NB4 (cell line): Measurements from ENCODE around the gene PHF14.

Experiments used
- DNase-seq: peaks from one replicate; pipeline ENCODE4 v3.0.0; 2010; ENCODE audit warnings: low read depth
- H3K4me3 ChIP-seq: one replicate; pipeline ENCODE4 v1.5.1; 2011; ENCODE audit warnings: mild to moderate bottlenecking, low read depth, low read length, moderate library complexity
- MYC ChIP-seq: IDR thresholded peaks from 2 replicates; pipeline ENCODE4 v1.6.1; 2011; ENCODE audit warnings: low read depth, low read length
- POLR2A ChIP-seq: IDR thresholded peaks from 2 replicates; pipeline ENCODE4 v1.6.1; 2011; ENCODE audit warnings: mild to moderate bottlenecking; ENCODE audit not compliant: insufficient read length; ENCODE audit errors: extremely low read depth
- TF ChIP-seq, protein P1 (sequence below): IDR thresholded peaks from 2 replicates; pipeline ENCODE4 v1.6.1; 2011; ENCODE audit warnings: low read depth, low read length
- TF ChIP-seq, protein P2 (sequence below): IDR thresholded peaks from one replicate; pipeline ENCODE4 v1.5.1; 2012; ENCODE audit warnings: low read depth, low read length

The PHF14 gene

DNA sequence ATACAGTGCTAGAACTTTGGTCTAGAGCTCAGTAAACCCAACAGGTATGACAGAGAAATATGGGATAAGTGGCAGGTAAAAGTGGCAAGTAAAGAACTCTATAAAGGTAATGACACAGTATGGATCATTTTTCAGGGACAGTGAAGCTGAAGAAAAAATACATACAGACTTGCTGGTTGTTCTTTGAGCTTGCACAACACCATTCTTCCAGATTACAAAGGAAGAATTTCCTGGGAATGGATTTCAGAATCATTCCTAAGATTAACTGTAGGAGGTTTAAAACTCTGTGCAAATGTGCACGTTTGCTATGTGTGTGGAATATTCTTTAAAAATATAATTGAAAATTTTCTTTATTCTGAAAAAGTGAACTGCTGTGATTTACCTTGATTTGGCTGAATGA is 36.0 kb downstream of the PHF14 start:
- no peak for DNase-seq
- no peak overlapping the region for H3K4me3 ChIP-seq
- TF ChIP-seq, protein P1, sequence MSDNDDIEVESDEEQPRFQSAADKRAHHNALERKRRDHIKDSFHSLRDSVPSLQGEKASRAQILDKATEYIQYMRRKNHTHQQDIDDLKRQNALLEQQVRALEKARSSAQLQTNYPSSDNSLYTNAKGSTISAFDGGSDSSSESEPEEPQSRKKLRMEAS: no peak
- no peak for TF ChIP-seq MYC
- TF ChIP-seq, protein P2, sequence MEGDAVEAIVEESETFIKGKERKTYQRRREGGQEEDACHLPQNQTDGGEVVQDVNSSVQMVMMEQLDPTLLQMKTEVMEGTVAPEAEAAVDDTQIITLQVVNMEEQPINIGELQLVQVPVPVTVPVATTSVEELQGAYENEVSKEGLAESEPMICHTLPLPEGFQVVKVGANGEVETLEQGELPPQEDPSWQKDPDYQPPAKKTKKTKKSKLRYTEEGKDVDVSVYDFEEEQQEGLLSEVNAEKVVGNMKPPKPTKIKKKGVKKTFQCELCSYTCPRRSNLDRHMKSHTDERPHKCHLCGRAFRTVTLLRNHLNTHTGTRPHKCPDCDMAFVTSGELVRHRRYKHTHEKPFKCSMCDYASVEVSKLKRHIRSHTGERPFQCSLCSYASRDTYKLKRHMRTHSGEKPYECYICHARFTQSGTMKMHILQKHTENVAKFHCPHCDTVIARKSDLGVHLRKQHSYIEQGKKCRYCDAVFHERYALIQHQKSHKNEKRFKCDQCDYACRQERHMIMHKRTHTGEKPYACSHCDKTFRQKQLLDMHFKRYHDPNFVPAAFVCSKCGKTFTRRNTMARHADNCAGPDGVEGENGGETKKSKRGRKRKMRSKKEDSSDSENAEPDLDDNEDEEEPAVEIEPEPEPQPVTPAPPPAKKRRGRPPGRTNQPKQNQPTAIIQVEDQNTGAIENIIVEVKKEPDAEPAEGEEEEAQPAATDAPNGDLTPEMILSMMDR: no peak
- no peak for TF ChIP-seq POLR2A

DNA sequence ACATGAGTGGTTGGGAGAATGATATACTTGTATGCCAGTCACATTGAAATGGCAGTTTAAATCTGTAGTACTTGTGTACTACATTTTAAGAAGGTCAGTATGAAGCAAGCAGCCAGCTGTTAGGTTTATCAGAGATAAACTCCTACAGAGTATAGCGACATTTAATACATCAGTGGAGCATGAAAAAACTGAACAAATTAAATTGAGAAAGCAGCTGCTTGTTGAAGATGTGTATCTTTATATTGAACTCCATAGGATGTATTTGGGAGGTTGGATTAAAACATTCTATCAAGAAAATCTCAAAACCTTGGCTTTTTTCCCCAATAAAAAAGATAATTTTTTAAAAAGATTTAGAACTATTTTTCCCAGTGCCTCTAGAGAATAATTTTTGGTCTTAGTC is 47.8 kb downstream of the PHF14 start:
- H3K4me3 ChIP-seq: no peak overlapping the region
- DNase-seq: no peak
- TF ChIP-seq, protein P2: no peak

DNA sequence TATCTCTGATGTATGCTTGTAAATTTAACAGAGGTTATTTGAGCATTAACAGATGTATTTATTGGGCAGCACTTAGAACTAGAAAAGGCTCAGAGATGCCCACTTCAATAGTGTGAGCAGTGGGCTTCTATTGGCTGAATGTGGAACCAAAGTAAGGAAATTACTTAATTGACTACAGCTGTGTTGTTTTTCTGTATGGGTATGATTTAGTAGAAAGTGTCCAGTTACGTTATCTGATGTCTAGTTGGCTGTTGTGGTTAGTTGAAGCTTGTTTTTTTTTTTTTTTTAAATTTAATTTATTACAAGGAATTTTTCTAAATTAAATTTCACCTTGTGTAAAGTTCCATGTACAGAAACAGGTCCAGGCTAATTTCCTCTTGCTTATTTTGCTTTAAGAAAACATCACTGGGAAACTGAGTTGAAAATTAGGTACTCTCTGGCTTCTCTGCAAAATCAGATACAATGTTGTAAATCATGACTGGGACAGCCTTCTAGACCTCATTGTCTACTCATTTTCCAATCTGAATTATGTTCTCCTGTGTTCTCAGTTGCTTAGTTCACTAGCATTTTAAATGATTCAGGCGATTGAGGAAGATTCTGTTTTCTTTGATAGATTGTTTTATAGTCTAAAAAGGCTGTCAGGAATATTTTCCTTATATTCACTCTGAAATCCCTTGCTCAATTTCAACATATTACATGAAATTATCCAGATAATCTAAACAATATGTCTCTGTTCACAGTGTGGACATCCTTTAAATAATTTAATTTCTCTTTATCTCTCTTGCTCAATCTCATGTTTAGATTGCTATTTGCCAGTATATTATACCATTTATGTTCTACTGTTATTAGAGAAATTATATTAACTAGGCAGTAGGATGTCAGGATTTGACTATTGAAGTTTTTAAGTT is 53.0 kb downstream of the PHF14 start:
- DNase-seq: no peak
- no peak overlapping the region for H3K4me3 ChIP-seq
- TF ChIP-seq, protein P2: no peak
- TF ChIP-seq MYC (no peak), POLR2A (no peak)
- TF ChIP-seq, protein P1: no peak

DNA sequence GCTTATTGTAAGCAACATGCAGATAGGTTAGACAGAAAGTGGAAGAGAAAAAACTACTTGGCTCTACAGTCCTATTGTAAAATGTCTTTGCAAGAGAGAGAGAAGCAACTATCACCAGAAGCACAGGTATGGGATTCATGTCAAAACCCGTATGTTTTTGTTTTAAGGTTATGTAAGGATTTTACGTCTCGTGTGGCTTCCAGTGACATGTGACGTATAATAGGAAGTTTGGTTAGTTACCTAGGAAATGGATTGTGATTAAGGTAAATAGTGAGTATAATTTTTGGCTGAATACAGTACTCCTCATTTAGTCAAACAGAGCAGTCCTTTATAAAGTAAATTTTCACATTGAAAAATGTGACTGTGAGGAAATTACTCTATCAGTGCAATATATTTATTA is 62.0 kb downstream of the PHF14 start:
- TF ChIP-seq POLR2A (no peak), MYC (no peak)
- TF ChIP-seq, protein P2: no peak
- TF ChIP-seq, protein P1: no peak
- H3K4me3 ChIP-seq: no peak overlapping the region
- no peak for DNase-seq

DNA sequence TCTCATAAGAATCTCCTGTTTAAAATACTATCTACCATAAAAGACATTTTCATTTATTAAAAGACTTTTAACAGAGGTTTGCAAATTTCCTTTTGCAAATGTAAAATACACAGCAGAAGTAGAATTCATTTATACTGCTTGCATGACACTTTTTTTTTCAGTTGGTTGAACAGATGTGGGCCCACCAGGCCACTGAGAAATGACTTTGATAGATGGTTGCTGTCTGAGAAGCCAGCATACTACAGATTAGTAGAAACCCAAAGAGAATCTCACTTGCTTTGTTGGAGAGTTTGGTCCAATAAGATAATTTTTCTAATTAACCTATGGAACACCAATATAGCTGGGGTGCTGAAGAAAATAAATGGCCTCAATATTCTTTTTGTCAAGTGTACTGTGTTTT is 66.3 kb downstream of the PHF14 start:
- H3K4me3 ChIP-seq: no peak overlapping the region
- TF ChIP-seq POLR2A (no peak), MYC (no peak)
- TF ChIP-seq, protein P1: no peak
- TF ChIP-seq, protein P2: no peak
- no peak for DNase-seq
